ENCODE results near the gene KCNK1.

GRCh38 chr1:233599542-233600073 lies 14.3 kb upstream of the KCNK1 start:
- TF ChIP-seq CTCF (IDR thresholded peaks at IDR 0.05 in 4 of 5, conservative IDR thresholded peaks at IDR 0.05 in 1 of 5) (no peak), POLR2A (IDR thresholded peaks at IDR 0.05) (no peak)
